ENCODE results near the gene NUBPL. TPM values are rescaled to one million over a fixed set of nuclear protein-coding genes. Genes with fewer than 3 reads are reported as not detected.

NUBPL gene, protein sequence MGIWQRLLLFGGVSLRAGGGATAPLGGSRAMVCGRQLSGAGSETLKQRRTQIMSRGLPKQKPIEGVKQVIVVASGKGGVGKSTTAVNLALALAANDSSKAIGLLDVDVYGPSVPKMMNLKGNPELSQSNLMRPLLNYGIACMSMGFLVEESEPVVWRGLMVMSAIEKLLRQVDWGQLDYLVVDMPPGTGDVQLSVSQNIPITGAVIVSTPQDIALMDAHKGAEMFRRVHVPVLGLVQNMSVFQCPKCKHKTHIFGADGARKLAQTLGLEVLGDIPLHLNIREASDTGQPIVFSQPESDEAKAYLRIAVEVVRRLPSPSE
- 26.6 TPM for total RNA-seq

DNA sequence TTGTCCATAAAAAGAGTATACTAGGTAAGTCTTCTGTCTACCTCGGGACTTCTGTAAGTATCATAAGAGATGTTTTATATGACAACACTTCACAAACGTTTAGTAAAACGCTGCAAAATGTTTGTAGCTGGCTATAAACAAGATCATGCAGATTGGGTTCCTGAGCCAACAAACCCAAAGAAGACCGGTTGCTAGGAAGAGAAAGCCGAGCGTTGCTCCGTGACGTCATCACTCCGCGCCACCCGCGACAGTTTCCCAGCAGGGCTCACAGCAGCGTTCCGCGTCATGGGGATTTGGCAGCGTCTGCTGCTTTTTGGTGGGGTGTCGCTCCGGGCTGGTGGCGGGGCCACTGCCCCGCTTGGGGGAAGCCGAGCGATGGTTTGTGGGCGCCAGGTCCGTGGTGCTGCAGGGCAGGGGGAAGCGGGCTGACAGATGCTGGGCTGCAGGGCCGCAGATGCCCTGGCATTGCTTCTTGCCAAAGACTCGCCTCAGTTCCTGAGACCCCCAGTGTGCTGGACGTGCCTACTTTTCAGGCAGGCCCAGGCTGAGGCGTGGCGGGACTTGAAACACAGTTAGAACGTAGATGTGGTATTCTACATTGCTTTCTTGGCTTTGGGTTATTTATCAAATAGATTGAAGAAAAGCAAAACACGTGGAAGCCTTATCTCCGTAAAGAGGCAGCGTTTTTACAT is at the start of gene NUBPL:
TSS of gene NUBPL (plus strand) at position 250 of the 692 bp plus-strand sequence. CDS start at position 286, 36 bp downstream.

Small RNAs within 50 kb of the gene (small RNA-seq; reads per million reads assigned to genes)
- gene RNU6-455P (ENCODE audit: low replicate concordance) (not detected), gene RNU6-602P (ENCODE audit: low replicate concordance) (not detected)

Other genes with a start within 250 kb of the NUBPL start
- 25.0 TPM for gene HEATR5A, start 140.9 kb upstream of the NUBPL start, total RNA-seq
- gene DTD2, start 103.9 kb upstream of the NUBPL start, total RNA-seq = 29.5 TPM
- not detected for gene GPR33, start 73.4 kb upstream of the NUBPL start, total RNA-seq

Data from metanephros (tissue), 2 donors.